H1 (cell line): Measurements from ENCODE around the gene MPP2. TPM values are rescaled to one million over a fixed set of nuclear protein-coding genes. Genes with fewer than 3 reads are reported as not detected.
"Not testable (repeated sequence)": the region's sequence is repeated elsewhere in the genome, so short reads cannot be mapped to it uniquely, and the experiment has no call there.

Experiments
- CTCF ChIA-PET: fragments of 300-600 bp; sonication (Branson Sonifier 250); formaldehyde crosslinking; loops from one replicate; lab custom pipeline; 2021; ENCODE audit not compliant: partially characterized antibody; lab: Charles Lee
- POLR2A ChIA-PET: fragments of 300-600 bp; sonication (Branson Sonifier 250); formaldehyde crosslinking; loops from one replicate; lab custom pipeline; 2021; ENCODE audit warnings: inconsistent platforms; ENCODE audit not compliant: partially characterized antibody; lab: Charles Lee
- DNase-seq, 2 experiments: peaks; one replicate each; pipeline versions ENCODE4 v3.0.0 to v3.0.0-alpha.2; 2010 to 2022; ENCODE audit warnings: low spot score in 2 of 2, low read depth in 1 of 2, mixed read lengths in 1 of 2
- FAIRE-seq: peaks from 2 replicates; lab custom pipeline; 2011; peaks lifted over from hg19 to GRCh38; lab: Jason Lieb, UNC
- H2AFZ ChIP-seq: 2 replicates; pipeline ENCODE4 v1.8.1; 2012; ENCODE audit warnings: low read length, inconsistent platforms
- H2AK5ac ChIP-seq: 2 replicates; pipeline ENCODE4 v1.6.1; 2013; ENCODE audit warnings: low read depth, low read length
- H2BK120ac ChIP-seq: replicated peaks from 2 replicates; pipeline ENCODE3; 2013; ENCODE audit warnings: low read depth, low read length, inconsistent platforms
- H2BK12ac ChIP-seq: 2 replicates; pipeline ENCODE4 v1.6.1; 2013; ENCODE audit warnings: low read depth, low read length
- H2BK15ac ChIP-seq: 2 replicates; pipeline ENCODE4 v1.6.1; 2013; ENCODE audit warnings: low read length
- H2BK20ac ChIP-seq: 2 replicates; pipeline ENCODE4 v1.6.1; 2013; ENCODE audit warnings: low read length
- H2BK5ac ChIP-seq: 2 replicates; pipeline ENCODE4 v1.6.1; 2013; ENCODE audit warnings: low read depth, low read length
- H3K14ac ChIP-seq: 2 replicates; pipeline ENCODE4 v1.6.1; 2013; ENCODE audit warnings: inconsistent platforms; ENCODE audit not compliant: insufficient read length
- H3K18ac ChIP-seq: 2 replicates; pipeline ENCODE4 v1.6.1; 2013; ENCODE audit warnings: low read length; ENCODE audit errors: extremely low read depth
- H3K23ac ChIP-seq: 2 replicates; pipeline ENCODE4 v1.6.1; 2013; ENCODE audit warnings: inconsistent platforms; ENCODE audit not compliant: insufficient read length
- H3K23me2 ChIP-seq: 2 replicates; pipeline ENCODE4 v1.6.1; 2013; ENCODE audit warnings: low read depth, low read length
- H3K27ac ChIP-seq: 2 replicates; pipeline ENCODE4 v1.6.1; 2011; ENCODE audit warnings: low read depth, low read length, inconsistent platforms
- H3K27me3 ChIP-seq, 4 experiments: replicated peaks in 1 of 4; 1 replicate in 1 of 4; 2 replicates in 3 of 4; pipeline versions ENCODE4 v1.6.1 to v1.8.1; 2011 to 2013; ENCODE audit warnings: low read length in 3 of 4, mild to moderate bottlenecking in 3 of 4, inconsistent platforms in 2 of 4, mixed read lengths in 2 of 4, moderate library complexity in 1 of 4; ENCODE audit not compliant: control insufficient read depth in 3 of 4, insufficient read depth in 3 of 4; ENCODE audit errors: extremely low read depth in 1 of 4
- H3K36me3 ChIP-seq, 4 experiments: 2 replicates each; pipeline versions ENCODE4 v1.6.1 to v1.8.1; 2011 to 2013; ENCODE audit warnings: mild to moderate bottlenecking in 4 of 4, low read length in 3 of 4, moderate library complexity in 2 of 4, control low read depth in 1 of 4, inconsistent platforms in 1 of 4; ENCODE audit not compliant: insufficient read depth in 4 of 4, control insufficient read depth in 2 of 4
- H3K4ac ChIP-seq: replicated peaks from 2 replicates; pipeline ENCODE3; 2013; ENCODE audit warnings: low read length, low read depth, mixed read lengths, inconsistent platforms; ENCODE audit not compliant: insufficient read length
- H3K4me1 ChIP-seq, 4 experiments: replicated peaks in 1 of 4; 1 replicate in 1 of 4; 2 replicates in 3 of 4; pipeline versions ENCODE4 v1.6.1 to v1.8.1; 2011 to 2013; ENCODE audit warnings: low read length in 3 of 4, inconsistent platforms in 2 of 4, mixed read lengths in 1 of 4; ENCODE audit not compliant: insufficient read depth in 4 of 4, control insufficient read depth in 3 of 4
- H3K4me2 ChIP-seq, 2 experiments: 2 replicates each; pipeline versions ENCODE4 v1.6.1 to v1.8.1; 2011 to 2013; ENCODE audit warnings: low read depth in 2 of 2, low read length in 2 of 2, control low read depth in 1 of 2, inconsistent platforms in 1 of 2, mild to moderate bottlenecking in 1 of 2; ENCODE audit not compliant: insufficient read depth in 1 of 2
- H3K4me3 ChIP-seq, 4 experiments: fragments of 200-600, 300-600 bp in 1 of 4; sonication (generic), shearing (Covaris generic), sonication (Bioruptor Twin) in 1 of 4; 2 replicates each; pipeline versions ENCODE4 v1.5.1 to v1.8.1; 2011 to 2016; ENCODE audit warnings: low read length in 4 of 4, low read depth in 3 of 4, control low read depth in 2 of 4, inconsistent platforms in 2 of 4, mild to moderate bottlenecking in 2 of 4, mixed read lengths in 1 of 4, moderate library complexity in 1 of 4; ENCODE audit not compliant: insufficient read depth in 2 of 4; ENCODE audit errors: extremely low read depth in 1 of 4
- H3K56ac ChIP-seq: replicated peaks from 2 replicates; pipeline ENCODE3; 2013; ENCODE audit warnings: low read depth, mild to moderate bottlenecking, mixed read lengths, low read length, inconsistent platforms; ENCODE audit not compliant: insufficient read length
- H3K79me1 ChIP-seq: 2 replicates; pipeline ENCODE4 v1.6.1; 2013; ENCODE audit warnings: low read depth, low read length, control low read depth
- H3K79me2 ChIP-seq, 2 experiments: 2 replicates each; pipeline versions ENCODE4 v1.6.1 to v1.8.1; 2012 to 2013; ENCODE audit warnings: low read length in 2 of 2, mild to moderate bottlenecking in 2 of 2, inconsistent platforms in 1 of 2; ENCODE audit not compliant: insufficient read depth in 2 of 2, control insufficient read depth in 1 of 2
- H3K9ac ChIP-seq, 4 experiments: replicated peaks in 1 of 4; 1 replicate in 1 of 4; 2 replicates in 3 of 4; pipeline versions ENCODE4 v1.6.1 to v1.8.1; 2011 to 2013; ENCODE audit warnings: low read depth in 3 of 4, low read length in 3 of 4, control low read depth in 2 of 4, mild to moderate bottlenecking in 2 of 4, moderate library complexity in 2 of 4, inconsistent platforms in 1 of 4; ENCODE audit errors: extremely low read depth in 1 of 4
- H3K9me3 ChIP-seq, 2 experiments: 2 replicates each; pipeline versions ENCODE4 v1.6.1 to v1.8.1; 2012 to 2013; ENCODE audit warnings: mild to moderate bottlenecking in 2 of 2, moderate library complexity in 2 of 2, control low read depth in 1 of 2, inconsistent platforms in 1 of 2, low read depth in 1 of 2, low read length in 1 of 2, mixed read lengths in 1 of 2; ENCODE audit not compliant: insufficient read depth in 2 of 2
- H4K20me1 ChIP-seq, 2 experiments: replicated peaks in 1 of 2; 2 replicates each; pipeline versions ENCODE3 to v1.8.1; 2011 to 2013; ENCODE audit warnings: inconsistent platforms in 2 of 2, low read length in 2 of 2, mild to moderate bottlenecking in 1 of 2; ENCODE audit not compliant: insufficient read depth in 2 of 2, control insufficient read depth in 1 of 2
- H4K5ac ChIP-seq: 2 replicates; pipeline ENCODE4 v1.6.1; 2013; ENCODE audit warnings: low read length, low read depth, mixed read lengths, inconsistent platforms; ENCODE audit not compliant: insufficient read length
- H4K8ac ChIP-seq: 2 replicates; pipeline ENCODE4 v1.8.0; 2013; ENCODE audit warnings: mild to moderate bottlenecking, moderate library complexity, low read length, inconsistent platforms; ENCODE audit not compliant: insufficient read depth; ENCODE audit errors: extremely low read depth
- H4K91ac ChIP-seq: replicated peaks from 2 replicates; pipeline ENCODE3; 2013; ENCODE audit warnings: low read length, mixed read lengths, inconsistent platforms; ENCODE audit not compliant: insufficient read length
- CEBPB ChIP-seq: IDR thresholded peaks from 2 replicates; pipeline ENCODE4 v1.6.1; 2012; ENCODE audit warnings: low read depth, low read length
- EGR1 ChIP-seq: IDR thresholded peaks from 2 replicates; pipeline ENCODE4 v1.6.1; 2011; ENCODE audit warnings: low read depth, low read length, borderline replicate concordance
- JUND ChIP-seq: IDR thresholded peaks from 2 replicates; pipeline ENCODE4 v1.6.1; 2011; ENCODE audit warnings: mild to moderate bottlenecking, improper control_type of control experiment, low read length
- KDM4A ChIP-seq: IDR thresholded peaks from one replicate; pipeline ENCODE4 v1.7.1; 2012; ENCODE audit warnings: low read depth, mild to moderate bottlenecking, moderate library complexity, low read length, inconsistent platforms; ENCODE audit not compliant: severe bottlenecking
- MAFK ChIP-seq: IDR thresholded peaks from 2 replicates; pipeline ENCODE4 v1.6.1; 2012; ENCODE audit warnings: low read depth, mild to moderate bottlenecking, improper control_type of control experiment, low read length
- NANOG ChIP-seq: IDR thresholded peaks from 2 replicates; pipeline ENCODE4 v1.6.1; 2011; ENCODE audit warnings: low read length, low read depth, mild to moderate bottlenecking, inconsistent platforms; ENCODE audit not compliant: insufficient read depth, poor library complexity, severe bottlenecking
- PHF8 ChIP-seq: fragments of 200-600 bp; sonication (generic); conservative IDR thresholded peaks from 2 replicates; pipeline ENCODE4 v1.7.1; 2012; ENCODE audit warnings: low read depth, mild to moderate bottlenecking, inconsistent platforms, low read length, moderate library complexity
- SIN3A ChIP-seq, 2 experiments: IDR thresholded peaks in 1 of 2; conservative IDR thresholded peaks in 1 of 2; 2 replicates each; pipeline ENCODE4 v1.6.1; 2011 to 2012; ENCODE audit warnings: low read length in 2 of 2, improper control_type of control experiment in 1 of 2, low read depth in 1 of 2, mild to moderate bottlenecking in 1 of 2
- SRF ChIP-seq: IDR thresholded peaks from 2 replicates; pipeline ENCODE4 v1.6.1; 2011; ENCODE audit warnings: mild to moderate bottlenecking, low read depth, low read length, moderate library complexity
- TAF1 ChIP-seq: IDR thresholded peaks from 2 replicates; pipeline ENCODE4 v1.6.1; 2011; ENCODE audit warnings: mild to moderate bottlenecking, low read depth, low read length
- WGBS, 2 experiments: shearing (Covaris generic) in 1 of 2; methylation state at CpG; one replicate each; pipeline versions ENCODE4 v1.1.6 to v1.1.7; 2013 to 2015; ENCODE audit warnings: low lambda C conversion rate in 2 of 2, mixed read lengths in 2 of 2, inconsistent platforms in 1 of 2, low coverage in 1 of 2, missing lambda C conversion rate in 1 of 2; ENCODE audit not compliant: insufficient replicate concordance in 2 of 2, insufficient coverage in 1 of 2, insufficient read length in 1 of 2; ENCODE audit errors: extremely low coverage in 1 of 2, missing lambda C conversion rate in 1 of 2; 5-methylcytosine and 5-hydroxymethylcytosine counted together
- polyA plus RNA-seq, 7 experiments: library from polyadenylated mRNA; depleted of rRNA in 3 of 7; stranded (reverse) in 5 of 7; unstranded in 2 of 7; fragments of >200 nt in 5 of 7; fragments of 200-250 nt in 2 of 7; gene quantifications; 1 replicate in 5 of 7; 2 replicates in 1 of 7; 4 replicates in 1 of 7; pipeline versions ENCODE4 v1.2.1 to v1.2.3, GENCODE V29; 2011 to 2013; ENCODE audit warnings: missing spikeins in 2 of 7, mixed read lengths in 2 of 7
- total RNA-seq: library from RNA; stranded (reverse); fragmentation: NEBNext Ultra II Directional; extraction: Animal tissue kit (Norgen Biotek cat#: 25700); gene quantifications from 2 replicates; pipeline ENCODE4 v1.2.1, GENCODE V29; 2021

The MPP2 gene
- total and polyA plus RNA-seq, 2 of the 8 experiments (the other 6 are each of a cell fraction or from before 2014, with no cell fraction given) = 30.9 to 34.1 TPM

- TF ChIP-seq JUND (no peak), TAF1 (no peak), CEBPB (no peak), PHF8 (no peak), NANOG (no peak), SIN3A (conservative IDR thresholded peaks at IDR 0.05 in 1 of 2, IDR thresholded peaks at IDR 0.05 in 1 of 2; ENCODE audit: low read depth in 1 of 2, low read length in 2 of 2) (no peak), MAFK (no peak), KDM4A (no peak), SRF (no peak), EGR1 (no peak)
Measured at GRCh38 chr17:43842975-43843325, 64.4 kb downstream of the MPP2 start (continued).

- not testable (repeated sequence) for H2BK15ac ChIP-seq, H2BK120ac ChIP-seq, H3K4me2 ChIP-seq, H3K9me3 ChIP-seq, H3K18ac ChIP-seq, H3K9ac ChIP-seq, H4K20me1 ChIP-seq, FAIRE-seq, H3K27ac ChIP-seq, H3K79me1 ChIP-seq, DNase-seq, H3K56ac ChIP-seq, H2BK20ac ChIP-seq, H2AFZ ChIP-seq, H3K27me3 ChIP-seq, H3K23me2 ChIP-seq, H3K4me3 ChIP-seq, H3K14ac ChIP-seq, H3K23ac ChIP-seq, H2BK12ac ChIP-seq, H3K79me2 ChIP-seq, H2AK5ac ChIP-seq, H2BK5ac ChIP-seq, H4K91ac ChIP-seq, H4K5ac ChIP-seq, H3K4me1 ChIP-seq, H3K36me3 ChIP-seq, H3K4ac ChIP-seq, H4K8ac ChIP-seq
- ChIA-PET POLR2A (interaction anchor here (1.4 to 2.7 kb wide), 2 partner anchors 33 to 52 kb away, joined by 3 to 8 read pairs; no protein-coding TSS in a partner anchor), CTCF (interaction anchor here (0.7 to 3.4 kb wide), 13 partner anchors 11 to 111 kb away, joined by 3 to 23 read pairs (median 6); no protein-coding TSS in a partner anchor)
- WGBS, 2 experiments = 93 to 100% methylated on average over 6 to 19 of the region's 54 CpGs
Measured at GRCh38 chr17:43842091-43842974, 65.0 kb downstream of the MPP2 start.
